IPS DF 4.7 (cell line): Measurements from ENCODE around the gene CCDC50.

ENCODE experiments used
- DNase-seq: peaks from one replicate; pipeline ENCODE4 v3.0.0-alpha.2; 2013; ENCODE audit warnings: low spot score; ENCODE audit errors: extremely low read depth

The CCDC50 gene

GRCh38 chr3:191316876-191317603 is 12.2 kb upstream of the CCDC50 start:
- DNase-seq = no peak

- no peak for DNase-seq
Measured at GRCh38 chr3:191320316-191320715, 8.9 kb upstream of the CCDC50 start.

GRCh38 chr3:191321019-191321767 is 8.0 kb upstream of the CCDC50 start:
- DNase-seq = no peak

- DNase-seq = no peak
Measured at GRCh38 chr3:191324936-191325335, 4.3 kb upstream of the CCDC50 start.

- DNase-seq = no peak
Measured at GRCh38 chr3:191327526-191327925, 1.7 kb upstream of the CCDC50 start.

GRCh38 chr3:191328383-191328961 is 722 bp upstream of the CCDC50 start:
- no peak for DNase-seq

GRCh38 chr3:191329654-191330529 is 698 bp downstream of the CCDC50 start, which contains the start of gene UTS2B:
UTS2B (minus strand) TSS chr3:191330526; CDS start chr3:191282189, 48,337 bp downstream.
- no peak for DNase-seq

GRCh38 chr3:191330530-191331048 is 1.4 kb downstream of the CCDC50 start:
- DNase-seq = no peak

- DNase-seq = no peak
Measured at GRCh38 chr3:191331388-191331787, 2.2 kb downstream of the CCDC50 start.

- no peak for DNase-seq
Measured at GRCh38 chr3:191333298-191333880, 4.2 kb downstream of the CCDC50 start.

GRCh38 chr3:191334346-191334893 is 5.2 kb downstream of the CCDC50 start:
- DNase-seq = no peak

GRCh38 chr3:191336833-191337232 is 7.6 kb downstream of the CCDC50 start:
- DNase-seq = no peak

GRCh38 chr3:191338177-191338488 is 8.9 kb downstream of the CCDC50 start:
- DNase-seq = no peak

GRCh38 chr3:191339316-191339917 is 10.2 kb downstream of the CCDC50 start:
- DNase-seq = no peak

- no peak for DNase-seq
Measured at GRCh38 chr3:191340351-191340750, 11.2 kb downstream of the CCDC50 start.

GRCh38 chr3:191340966-191341365 is 11.8 kb downstream of the CCDC50 start:
- DNase-seq = no peak

GRCh38 chr3:191342006-191342405 is 12.8 kb downstream of the CCDC50 start:
- DNase-seq = no peak

GRCh38 chr3:191342411-191342810 is 13.2 kb downstream of the CCDC50 start:
- DNase-seq = no peak

GRCh38 chr3:191343115-191343514 is 13.9 kb downstream of the CCDC50 start:
- DNase-seq = no peak

- DNase-seq = no peak
Measured at GRCh38 chr3:191343913-191344312, 14.7 kb downstream of the CCDC50 start.
